ENCODE data around the gene TWIST2. TPM values are rescaled to one million over a fixed set of nuclear protein-coding genes. Genes with fewer than 3 reads are reported as not detected.

The TWIST2 gene
- total RNA-seq, 1 donor from 2014 or later, result 18.6 TPM

DNA sequence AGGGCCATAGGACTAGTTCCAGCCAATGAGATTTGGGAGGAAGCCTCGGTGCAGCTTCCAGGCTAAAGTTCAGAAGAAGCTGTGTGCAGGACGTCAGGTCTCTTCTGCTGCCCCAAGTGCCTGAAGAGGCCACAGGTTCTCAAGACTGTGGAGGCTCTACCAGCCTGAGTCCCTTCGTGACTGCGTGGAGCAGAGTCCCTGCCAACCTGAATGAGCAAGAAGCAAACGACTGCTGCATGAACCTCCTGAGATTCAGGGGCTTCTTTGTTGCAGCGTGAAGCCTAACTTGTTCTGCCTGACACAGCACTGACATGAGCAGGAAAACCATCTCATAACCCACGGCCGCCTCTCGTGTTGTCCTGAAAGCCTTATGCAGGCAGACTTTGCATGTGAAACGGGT is 39.7 kb downstream of the TWIST2 start:
- no peak overlapping the region for H3K27ac Mint-ChIP-seq
- no peaks in the 10 kb centered on the region for H3K9me3 Mint-ChIP-seq
- DNase-seq (ENCODE audit: low spot score in 2 of 2, unreplicated experiment in 2 of 2), result no peak
- peaks cover 11% of the 10 kb centered on the region for H3K27me3 Mint-ChIP-seq (ENCODE audit: low read depth)
- peaks cover 14% of the 10 kb centered on the region for H3K4me1 Mint-ChIP-seq
- H3K36me3 Mint-ChIP-seq, result peaks cover 3% of the 10 kb centered on the region
- TF ChIP-seq, protein P1, sequence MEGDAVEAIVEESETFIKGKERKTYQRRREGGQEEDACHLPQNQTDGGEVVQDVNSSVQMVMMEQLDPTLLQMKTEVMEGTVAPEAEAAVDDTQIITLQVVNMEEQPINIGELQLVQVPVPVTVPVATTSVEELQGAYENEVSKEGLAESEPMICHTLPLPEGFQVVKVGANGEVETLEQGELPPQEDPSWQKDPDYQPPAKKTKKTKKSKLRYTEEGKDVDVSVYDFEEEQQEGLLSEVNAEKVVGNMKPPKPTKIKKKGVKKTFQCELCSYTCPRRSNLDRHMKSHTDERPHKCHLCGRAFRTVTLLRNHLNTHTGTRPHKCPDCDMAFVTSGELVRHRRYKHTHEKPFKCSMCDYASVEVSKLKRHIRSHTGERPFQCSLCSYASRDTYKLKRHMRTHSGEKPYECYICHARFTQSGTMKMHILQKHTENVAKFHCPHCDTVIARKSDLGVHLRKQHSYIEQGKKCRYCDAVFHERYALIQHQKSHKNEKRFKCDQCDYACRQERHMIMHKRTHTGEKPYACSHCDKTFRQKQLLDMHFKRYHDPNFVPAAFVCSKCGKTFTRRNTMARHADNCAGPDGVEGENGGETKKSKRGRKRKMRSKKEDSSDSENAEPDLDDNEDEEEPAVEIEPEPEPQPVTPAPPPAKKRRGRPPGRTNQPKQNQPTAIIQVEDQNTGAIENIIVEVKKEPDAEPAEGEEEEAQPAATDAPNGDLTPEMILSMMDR (IDR thresholded peaks at IDR 0.05; ENCODE audit: unreplicated experiment), result no peak
- no peak overlapping the region for H3K4me3 Mint-ChIP-seq

DNA sequence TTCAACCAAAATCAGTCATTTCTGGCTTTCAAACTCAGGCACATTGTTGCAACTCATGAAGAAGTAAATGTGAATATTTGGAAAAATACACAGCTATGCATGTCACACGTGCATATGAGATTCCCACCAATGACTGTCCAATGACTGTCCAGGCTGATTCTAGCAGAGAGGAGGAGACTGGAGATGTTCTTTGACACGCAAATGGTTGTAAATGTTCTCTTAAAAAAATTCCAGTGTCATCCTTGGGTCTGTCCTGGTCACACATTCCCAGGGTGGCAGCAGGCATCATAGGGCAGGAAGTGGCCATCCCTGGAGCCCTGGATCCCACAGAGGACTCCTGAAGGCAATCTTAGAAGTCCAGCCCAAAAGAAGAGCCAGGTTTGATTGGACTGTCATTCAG is 40.9 kb downstream of the TWIST2 start:
- TF ChIP-seq, protein P1 (IDR thresholded peaks at IDR 0.05; ENCODE audit: unreplicated experiment), result no peak
- H3K36me3 Mint-ChIP-seq, result peaks cover 3% of the 10 kb centered on the region
- no peak for DNase-seq (ENCODE audit: low spot score in 2 of 2, unreplicated experiment in 2 of 2)

DNA sequence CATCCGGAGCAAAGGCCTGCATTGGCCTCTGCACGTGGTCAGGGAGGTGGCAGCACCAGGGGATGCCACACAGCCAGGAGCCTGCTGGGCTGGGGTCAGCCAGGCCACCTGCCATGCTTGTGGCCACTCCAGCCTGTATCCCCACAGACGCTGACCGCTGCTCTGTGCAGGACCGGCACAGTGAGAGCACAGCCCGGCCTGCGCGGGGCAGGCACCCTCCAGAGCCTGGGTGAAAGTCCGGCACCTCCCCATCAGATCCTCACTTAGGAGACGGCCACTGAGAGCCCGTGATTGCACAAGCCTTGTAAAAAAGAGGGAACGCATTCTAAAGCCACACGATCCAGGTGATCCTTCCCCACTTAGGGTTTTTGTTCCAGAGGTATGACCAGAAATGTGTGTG is 42.2 kb downstream of the TWIST2 start:
- H3K36me3 Mint-ChIP-seq, result peaks cover 3% of the 10 kb centered on the region
- DNase-seq (ENCODE audit: low spot score in 2 of 2, unreplicated experiment in 2 of 2), result no peak
- TF ChIP-seq, protein P1 (IDR thresholded peaks at IDR 0.05; ENCODE audit: unreplicated experiment), result no peak
- H3K27ac Mint-ChIP-seq, result no peak overlapping the region
- no peak overlapping the region for H3K4me3 Mint-ChIP-seq
- no peaks in the 10 kb centered on the region for H3K9me3 Mint-ChIP-seq
- H3K4me1 Mint-ChIP-seq, result peaks cover 14% of the 10 kb centered on the region
- H3K27me3 Mint-ChIP-seq (ENCODE audit: low read depth), result peaks cover 5% of the 10 kb centered on the region

More for the DNA sequence above, 40.9 kb downstream of the TWIST2 start:
- H3K4me3 Mint-ChIP-seq, result no peak overlapping the region
- peaks cover 5% of the 10 kb centered on the region for H3K27me3 Mint-ChIP-seq (ENCODE audit: low read depth)
- H3K27ac Mint-ChIP-seq, result no peak overlapping the region
- no peaks in the 10 kb centered on the region for H3K9me3 Mint-ChIP-seq
- peaks cover 7% of the 10 kb centered on the region for H3K4me1 Mint-ChIP-seq

DNA sequence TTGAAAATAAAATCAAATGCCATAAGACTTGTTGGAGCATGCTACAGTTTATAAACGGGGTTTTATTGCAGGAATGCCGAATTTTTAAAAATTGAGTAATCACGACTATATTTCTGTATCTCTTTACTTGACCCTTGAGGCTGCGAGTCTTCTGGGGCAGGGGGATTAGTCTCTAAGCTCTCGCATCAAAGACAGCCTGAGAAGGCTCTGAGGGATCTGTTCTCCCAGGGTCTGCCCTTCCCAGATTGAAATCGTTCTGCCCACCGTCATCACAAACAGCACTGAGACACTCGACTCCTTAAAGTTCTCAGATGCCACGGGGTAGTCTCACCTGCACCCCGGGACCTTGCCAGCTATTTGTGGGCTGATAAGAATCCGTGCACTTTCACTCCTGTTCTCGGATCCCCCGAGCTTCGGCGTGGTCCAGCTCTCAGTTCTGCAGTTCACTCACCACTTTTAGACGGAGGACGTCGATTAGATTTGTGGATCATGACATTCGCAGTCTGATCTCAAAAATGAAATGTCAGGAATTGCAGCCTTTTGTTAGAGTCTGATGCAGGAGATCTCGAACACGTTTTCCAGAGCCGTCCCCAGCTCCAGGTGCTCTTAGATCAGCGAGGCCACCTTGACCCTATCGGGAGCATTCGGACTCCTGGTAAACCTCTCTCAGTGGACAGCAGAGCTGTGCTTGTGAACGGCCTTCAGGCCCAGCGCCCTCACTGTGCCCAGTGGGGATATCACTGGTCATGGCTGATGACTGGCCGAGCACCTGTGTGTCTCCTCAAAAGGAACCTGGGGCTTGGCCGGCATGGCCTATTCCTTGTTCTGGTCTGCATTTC is 43.0 kb downstream of the TWIST2 start:
- Mint-ChIP-seq H3K4me1 (peaks cover 21% of the 10 kb centered on the region), H3K27ac (no peak overlapping the region), H3K4me3 (no peak overlapping the region), H3K27me3 (ENCODE audit: low read depth) (peaks cover 5% of the 10 kb centered on the region), H3K36me3 (peaks cover 3% of the 10 kb centered on the region), H3K9me3 (no peaks in the 10 kb centered on the region)
- DNase-seq (ENCODE audit: low spot score in 2 of 2, unreplicated experiment in 2 of 2), result no peak
- TF ChIP-seq, protein P1 (IDR thresholded peaks at IDR 0.05; ENCODE audit: unreplicated experiment), result no peak

DNA sequence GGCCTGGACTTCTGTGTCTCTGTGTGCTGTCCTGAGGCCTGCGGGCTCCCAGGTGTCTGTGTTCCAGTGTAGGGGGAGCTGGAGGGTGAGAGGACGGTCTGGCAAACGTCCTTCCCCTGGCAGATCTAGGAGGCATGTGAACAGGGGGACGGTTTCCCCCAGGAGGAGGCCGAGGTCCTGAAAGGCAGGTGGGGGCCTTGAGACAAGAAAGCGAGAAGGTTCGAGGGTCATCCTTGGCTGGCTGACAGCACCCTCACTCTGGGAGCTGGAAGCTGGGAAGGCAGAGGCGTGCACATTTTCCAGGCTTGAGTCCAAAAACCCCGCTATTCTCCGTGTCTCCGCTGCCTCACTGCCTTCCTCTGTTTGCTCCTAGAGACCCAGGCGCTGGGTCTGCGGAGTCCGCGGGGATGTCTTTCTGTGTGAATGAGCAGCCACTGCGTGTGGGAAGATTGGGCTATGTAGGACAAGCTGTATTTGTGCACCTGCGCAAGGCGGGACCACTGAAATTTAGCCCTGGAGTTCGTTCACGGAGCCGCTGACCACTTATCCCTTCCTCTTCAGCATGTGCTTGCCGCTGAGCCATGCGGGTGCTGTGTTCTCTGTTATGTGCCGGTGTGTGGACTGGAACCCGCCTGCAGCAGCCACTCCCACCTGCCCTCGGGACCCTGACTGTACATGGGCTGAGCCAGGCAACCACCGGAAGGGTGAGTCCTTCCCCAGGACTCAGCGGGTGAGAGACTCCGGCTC is 43.7 kb downstream of the TWIST2 start:
- H3K36me3 Mint-ChIP-seq, result peaks cover 3% of the 10 kb centered on the region
- H3K27me3 Mint-ChIP-seq (ENCODE audit: low read depth), result peaks cover 5% of the 10 kb centered on the region
- peaks cover 23% of the 10 kb centered on the region for H3K4me1 Mint-ChIP-seq
- TF ChIP-seq, protein P1 (IDR thresholded peaks at IDR 0.05; ENCODE audit: unreplicated experiment), result no peak
- no peak overlapping the region for H3K27ac Mint-ChIP-seq
- DNase-seq (ENCODE audit: low spot score in 2 of 2, unreplicated experiment in 2 of 2), result no peak
- H3K9me3 Mint-ChIP-seq, result no peaks in the 10 kb centered on the region
- no peak overlapping the region for H3K4me3 Mint-ChIP-seq
